ENCODE results near the gene SLC11A1. TPM values are rescaled to one million over a fixed set of nuclear protein-coding genes. Genes with fewer than 3 reads are reported as not detected.

SLC11A1 gene
- polyA plus RNA-seq, 3 donors = 0.87 to 1.6 (median 0.99) TPM

GRCh38 chr2:218435003-218435982 is 53.2 kb downstream of the SLC11A1 start:
- DNase-seq = no peak

DNA sequence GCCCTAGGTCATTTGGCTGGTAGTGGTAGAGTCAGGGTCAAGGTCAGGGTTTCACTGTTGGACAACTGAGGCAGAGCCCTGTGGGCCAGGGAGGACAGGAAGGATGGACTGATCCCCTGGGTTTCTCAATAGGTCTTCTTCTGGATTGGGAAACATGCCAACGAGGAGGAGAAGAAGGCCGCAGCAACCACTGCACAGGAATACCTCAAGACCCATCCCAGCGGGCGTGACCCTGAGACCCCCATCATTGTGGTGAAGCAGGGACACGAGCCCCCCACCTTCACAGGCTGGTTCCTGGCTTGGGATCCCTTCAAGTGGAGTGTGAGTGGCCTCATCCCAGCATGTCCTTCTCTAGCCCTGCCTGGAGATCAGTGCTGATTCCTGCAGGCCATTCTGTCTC is 54.9 kb downstream of the SLC11A1 start:
- DNase-seq = no peak

- no peak for DNase-seq
Measured at GRCh38 chr2:218437969-218438368, 55.9 kb downstream of the SLC11A1 start.

- no peak for DNase-seq
Measured at GRCh38 chr2:218438596-218438995, 56.5 kb downstream of the SLC11A1 start.

DNA sequence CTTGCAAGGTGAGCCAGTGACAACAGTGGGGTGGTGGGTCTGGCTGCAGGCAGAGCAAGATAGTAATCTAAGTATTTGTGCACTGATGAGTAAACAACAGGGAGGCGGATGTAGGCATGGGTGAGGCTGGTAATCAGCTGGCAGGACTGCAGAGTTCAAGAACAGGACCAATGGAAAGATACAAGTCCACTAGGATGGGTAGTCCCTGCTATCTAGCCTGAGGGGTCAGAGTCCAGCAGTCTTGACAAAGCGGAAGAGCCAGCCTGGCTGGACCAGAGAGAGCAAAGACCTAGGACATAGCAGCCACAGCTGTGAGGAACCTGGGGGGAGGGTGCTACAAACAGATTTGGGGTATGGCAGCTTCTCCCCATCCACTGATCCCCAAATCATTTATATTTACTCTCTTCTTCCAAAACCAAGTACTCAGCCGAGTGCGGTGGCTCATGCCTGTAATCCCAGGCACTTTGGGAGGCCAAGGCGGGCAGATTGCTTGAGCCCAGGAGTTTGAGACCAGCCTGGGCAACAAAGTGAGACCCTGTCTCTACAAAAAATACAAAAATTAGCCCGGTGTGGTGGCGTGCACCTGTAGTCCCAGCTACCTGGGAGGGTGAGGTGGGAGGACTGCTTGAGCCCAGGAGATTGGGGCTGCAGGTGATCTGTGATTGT is 62.8 kb downstream of the SLC11A1 start:
- DNase-seq = no peak

GRCh38 chr2:218445602-218446001 is 63.5 kb downstream of the SLC11A1 start:
- no peak for DNase-seq

Other genes starting within 250 kb of the SLC11A1 start
- gene CXCR1, start 215.3 kb upstream of the SLC11A1 start, polyA plus RNA-seq (ENCODE audit: insufficient read length in 3 of 3) = under 1 TPM in 1 of 3 donors, not detected in 2; 0.07 TPM
- gene ARPC2, start 165.1 kb upstream of the SLC11A1 start, polyA plus RNA-seq (ENCODE audit: insufficient read length in 3 of 3) = 100 to 1,000 TPM; 235 to 239 (median 237) TPM
- gene GPBAR1, start 121.3 kb upstream of the SLC11A1 start, polyA plus RNA-seq (ENCODE audit: insufficient read length in 3 of 3) = 1 to 10 TPM; 1.8 to 2.7 (median 2.2) TPM
- gene AAMP, start 112.1 kb upstream of the SLC11A1 start, polyA plus RNA-seq (ENCODE audit: insufficient read length in 3 of 3) = 100 to 1,000 TPM; 137 to 150 (median 144) TPM
- gene PNKD, start 111.8 kb upstream of the SLC11A1 start, polyA plus RNA-seq (ENCODE audit: insufficient read length in 3 of 3) = 100 to 1,000 TPM; 115 to 131 (median 115) TPM
- 10 to 100 TPM; 86.5 to 96.9 (median 90.6) TPM for gene TMBIM1, start 89.8 kb upstream of the SLC11A1 start, polyA plus RNA-seq (ENCODE audit: insufficient read length in 3 of 3)
- gene CATIP, start 25.4 kb upstream of the SLC11A1 start, polyA plus RNA-seq (ENCODE audit: insufficient read length in 3 of 3) = 1 to 10 TPM; 5.6 to 7.6 (median 6.2) TPM
- gene CTDSP1, start 17.6 kb downstream of the SLC11A1 start, polyA plus RNA-seq (ENCODE audit: insufficient read length in 3 of 3) = 100 to 1,000 TPM; 155 to 174 (median 165) TPM
- gene VIL1, start 36.9 kb downstream of the SLC11A1 start, polyA plus RNA-seq (ENCODE audit: insufficient read length in 3 of 3) = 10 to 100 TPM; 22.8 to 40.0 (median 32.8) TPM
- 10 to 100 TPM; 16.1 to 22.6 (median 16.4) TPM for gene USP37, start 186.1 kb downstream of the SLC11A1 start, polyA plus RNA-seq (ENCODE audit: insufficient read length in 3 of 3)
- 10 to 100 TPM; 47.2 to 57.9 (median 57.1) TPM for gene CNOT9, start 186.6 kb downstream of the SLC11A1 start, polyA plus RNA-seq (ENCODE audit: insufficient read length in 3 of 3)
- 10 to 100 TPM in 1 of 3 donors, 1 to 10 TPM in 2; 8.2 to 10.1 (median 9.6) TPM for gene PLCD4, start 225.6 kb downstream of the SLC11A1 start, polyA plus RNA-seq (ENCODE audit: insufficient read length in 3 of 3)